AG20443 (cell line): ENCODE results near the gene E2F4.

Experiments used
- DNase-seq: peaks from one replicate; pipeline ENCODE4 v3.0.0; 2012; ENCODE audit warnings: low spot score, mixed read lengths

The E2F4 gene

GRCh38 chr16:67157892-67158635, 33.9 kb upstream of the E2F4 start:
- DNase-seq, result no peak

- peak; percentile 43 for DNase-seq
These were observed 33.0 kb upstream of the E2F4 start for GRCh38 chr16:67158637-67159600.

DNA sequence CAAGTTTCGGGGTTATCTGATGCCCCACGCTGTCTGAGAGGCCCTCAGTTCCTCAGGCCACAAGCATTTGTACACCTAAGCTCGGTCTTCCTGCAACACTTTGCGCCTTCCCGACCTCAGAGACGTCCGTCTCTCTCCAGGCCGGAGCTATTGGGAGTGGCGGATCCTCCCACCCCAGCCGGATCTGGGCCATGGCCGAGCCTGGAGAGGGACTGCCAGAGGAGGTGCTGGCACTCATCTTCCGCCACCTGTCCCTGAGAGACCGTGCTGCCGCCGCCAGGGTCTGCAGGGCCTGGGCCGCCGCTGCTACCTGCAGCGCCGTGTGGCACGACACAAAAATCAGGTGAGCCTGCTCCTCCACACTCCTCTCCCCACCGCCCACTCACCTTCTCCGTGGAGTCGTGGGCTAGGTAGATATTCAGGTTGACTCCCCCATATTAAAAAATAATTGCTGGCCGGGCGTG, 30.3 kb upstream of the E2F4 start:
- no peak for DNase-seq

DNA sequence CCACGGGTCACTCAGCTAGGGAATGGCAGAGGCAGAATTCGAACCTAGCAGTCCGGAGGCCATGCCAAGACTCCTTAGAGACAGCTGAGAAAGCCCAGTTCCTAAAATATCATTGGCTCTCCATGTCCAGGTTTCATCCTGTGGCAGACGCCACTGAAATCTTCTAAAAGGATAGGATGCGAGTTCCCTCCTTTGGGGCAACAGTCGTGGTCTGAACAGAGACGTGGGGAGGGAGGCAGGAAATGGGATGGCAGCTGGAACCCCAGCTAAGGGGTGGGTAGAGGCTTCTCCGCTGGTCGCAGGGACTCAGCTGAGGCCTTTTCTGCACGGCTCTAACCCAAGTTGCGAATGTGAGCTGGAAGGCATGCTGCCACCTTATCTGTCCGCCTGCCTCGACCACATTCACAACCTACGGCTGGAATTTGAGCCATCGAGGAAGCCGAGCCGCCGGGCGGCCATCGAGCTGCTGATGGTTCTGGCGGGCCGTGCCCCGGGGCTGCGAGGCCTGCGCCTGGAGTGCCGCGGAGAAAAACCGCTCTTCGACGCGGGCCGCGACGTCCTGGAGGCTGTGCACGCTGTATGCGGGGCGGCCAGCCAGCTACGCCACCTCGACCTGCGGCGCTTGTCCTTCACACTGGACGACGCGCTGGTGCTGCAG, 29.3 kb upstream of the E2F4 start:
- no peak for DNase-seq

DNA sequence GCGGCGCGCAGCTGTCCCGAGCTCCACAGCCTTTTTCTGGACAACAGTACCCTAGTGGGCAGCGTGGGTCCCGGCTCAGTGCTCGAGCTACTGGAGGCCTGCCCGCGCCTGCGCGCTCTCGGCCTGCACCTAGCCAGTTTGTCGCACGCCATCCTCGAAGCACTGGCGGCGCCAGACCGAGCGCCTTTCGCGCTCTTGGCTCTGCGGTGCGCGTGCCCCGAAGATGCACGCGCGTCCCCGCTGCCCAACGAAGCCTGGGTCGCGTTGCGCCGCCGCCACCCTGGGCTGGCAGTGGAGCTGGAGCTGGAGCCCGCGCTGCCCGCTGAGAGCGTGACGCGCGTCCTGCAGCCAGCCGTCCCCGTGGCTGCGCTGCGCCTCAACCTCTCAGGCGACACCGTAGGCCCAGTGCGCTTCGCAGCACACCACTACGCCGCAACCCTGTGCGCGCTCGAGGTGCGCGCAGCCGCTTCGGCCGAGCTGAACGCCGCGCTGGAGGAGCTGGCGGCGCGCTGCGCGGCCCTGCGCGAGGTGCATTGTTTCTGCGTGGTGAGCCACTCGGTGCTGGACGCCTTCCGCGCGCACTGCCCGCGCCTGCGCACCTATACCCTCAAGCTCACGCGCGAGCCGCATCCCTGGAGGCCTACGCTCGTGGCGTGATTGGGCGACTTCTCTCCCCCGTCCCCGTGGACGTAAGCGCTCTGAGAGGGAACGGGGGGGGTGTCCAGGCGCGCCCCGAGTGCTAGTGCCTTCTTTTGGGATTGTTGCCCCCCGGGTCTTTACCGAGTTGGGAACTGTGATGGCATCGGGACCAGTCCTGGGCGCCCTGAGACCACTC, 28.6 kb upstream of the E2F4 start:
- DNase-seq, result no peak

- no peak for DNase-seq
These were observed 27.9 kb upstream of the E2F4 start for GRCh38 chr16:67163999-67164558.

GRCh38 chr16:67164599-67165061, 27.3 kb upstream of the E2F4 start, which contains the start of gene HSF4:
HSF4 (plus strand) TSS chr16:67164745; CDS start chr16:67164812, 67 bp downstream.
- peak; percentile 81 for DNase-seq

GRCh38 chr16:67165121-67166078, 26.6 kb upstream of the E2F4 start:
- no peak for DNase-seq

DNA sequence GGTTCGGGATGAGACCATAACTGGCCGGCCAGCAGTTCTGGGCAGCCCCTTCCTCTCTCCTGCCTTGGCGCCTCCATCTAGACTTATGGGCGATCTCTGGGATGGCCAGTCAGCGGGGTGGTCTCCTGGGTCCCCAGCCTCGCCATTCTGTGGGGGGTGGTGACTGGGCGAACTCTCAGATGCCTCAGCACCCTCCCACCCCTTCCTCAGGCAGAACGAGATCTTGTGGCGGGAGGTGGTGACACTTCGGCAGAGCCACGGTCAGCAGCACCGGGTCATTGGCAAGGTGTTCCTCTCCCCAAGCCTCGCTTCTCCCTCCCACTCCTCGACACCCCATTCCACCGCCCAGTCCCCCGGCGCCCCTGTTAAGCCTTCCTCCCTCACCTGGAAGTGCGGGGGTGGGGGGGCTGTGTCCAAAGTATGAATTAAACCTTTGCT, 25.8 kb upstream of the E2F4 start:
- no peak for DNase-seq

DNA sequence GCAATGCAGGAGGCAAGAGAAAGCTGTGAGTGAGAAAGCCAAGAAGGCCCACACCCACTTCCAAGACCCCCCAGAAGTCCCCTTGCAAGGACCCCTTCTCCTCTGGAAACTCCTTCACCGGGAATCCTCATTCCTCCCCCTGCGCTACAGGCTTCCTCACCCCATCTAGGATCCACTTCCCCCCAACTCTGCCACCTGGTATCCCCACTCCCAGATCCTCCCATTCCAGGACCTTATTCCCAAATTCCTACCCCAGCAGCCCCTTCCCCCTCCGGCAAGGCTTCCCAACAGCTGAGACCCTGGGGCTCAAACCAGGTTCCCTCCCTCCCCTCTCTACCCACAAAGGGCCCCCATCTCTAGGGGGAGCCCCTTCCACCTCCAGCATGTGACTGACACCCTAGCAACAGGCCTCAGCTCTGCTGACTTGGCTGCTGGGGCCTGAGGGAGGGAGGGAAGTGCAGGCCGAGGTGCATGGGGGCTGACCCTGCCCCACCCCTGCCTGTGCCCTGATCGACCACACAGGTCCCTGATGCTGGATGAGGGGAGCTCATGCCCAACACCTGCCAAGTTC, 25.3 kb upstream of the E2F4 start:
- no peak for DNase-seq

GRCh38 chr16:67167588-67167987, 24.4 kb upstream of the E2F4 start:
- no peak for DNase-seq

GRCh38 chr16:67169011-67169451, 22.9 kb upstream of the E2F4 start:
- DNase-seq, result no peak

GRCh38 chr16:67169642-67170167, 22.2 kb upstream of the E2F4 start:
- no peak for DNase-seq

DNA sequence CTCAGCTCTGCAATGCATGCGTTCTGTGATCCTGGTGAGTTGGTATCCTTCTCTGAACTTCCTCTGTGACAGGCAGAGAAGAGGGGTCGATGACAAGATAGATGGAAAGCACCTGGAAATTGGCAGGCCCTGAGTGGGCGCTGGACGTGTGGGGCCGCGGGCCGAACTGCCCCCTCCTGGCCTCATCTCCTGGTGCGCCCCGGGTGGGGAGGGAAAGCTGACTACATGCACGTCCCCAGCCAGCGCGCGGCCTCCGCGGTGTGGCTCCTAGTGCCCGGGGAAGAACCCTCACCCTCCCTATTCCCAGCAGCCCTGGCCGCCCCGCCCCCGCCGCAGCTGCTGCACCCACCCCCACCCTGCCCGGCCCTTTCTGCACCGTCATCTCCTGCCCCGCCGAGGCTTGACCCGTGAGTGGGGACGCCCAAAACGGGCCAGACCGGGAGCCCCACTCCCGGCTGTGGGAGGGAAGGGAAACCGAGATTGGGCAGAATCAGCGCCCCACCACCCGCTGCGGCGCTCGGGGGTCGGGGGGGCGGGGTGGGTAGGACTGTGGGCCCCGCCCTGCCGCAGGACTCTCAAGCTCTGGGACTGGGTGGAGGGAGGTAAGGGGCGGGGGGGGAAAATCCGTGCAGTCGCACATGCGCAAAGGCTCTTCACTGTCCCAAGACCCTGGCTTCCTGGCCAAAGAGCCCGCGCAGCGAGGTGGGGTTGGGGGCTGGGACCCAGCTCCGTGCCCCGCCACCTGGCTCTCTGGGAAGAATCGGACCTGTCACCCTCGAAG, 21.6 kb upstream of the E2F4 start, which contains the start of gene NOL3:
TSS of gene NOL3 (plus strand) at position 371 of the 781 bp plus-strand sequence.
- DNase-seq, result peak; percentile 82

DNA sequence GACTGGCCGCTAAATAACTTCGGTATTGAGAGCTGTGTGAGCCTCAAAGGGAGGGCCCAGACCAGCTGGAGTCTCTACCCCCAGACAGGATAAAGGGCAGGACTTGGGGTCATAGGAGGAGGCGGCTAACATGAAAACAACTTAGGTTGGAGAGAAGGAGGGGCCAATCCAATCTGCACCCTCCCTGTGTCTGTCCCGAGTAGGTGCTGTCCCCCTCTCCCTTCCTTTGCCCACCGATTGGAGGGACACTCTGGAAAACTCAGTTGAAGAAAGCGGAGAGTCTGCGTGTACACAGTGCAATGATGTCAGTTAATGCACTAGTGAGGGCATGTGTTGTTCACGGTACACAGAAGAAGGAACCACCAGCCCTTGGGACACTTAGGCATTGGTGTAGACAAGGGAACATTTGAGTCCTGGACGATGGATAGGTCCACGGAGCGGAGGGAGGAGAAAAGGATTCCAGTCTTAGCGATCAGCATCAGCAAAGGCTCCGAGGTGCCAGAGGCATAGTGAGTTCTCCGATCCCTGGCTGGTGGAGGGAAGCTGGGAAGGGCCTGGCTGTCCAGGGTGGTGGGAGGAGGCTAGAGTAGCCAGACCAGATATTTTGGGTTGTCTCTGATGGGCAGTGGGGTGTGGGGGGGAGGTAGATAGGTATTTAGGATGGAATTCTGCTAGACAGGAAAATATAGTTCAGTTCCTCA, 20.9 kb upstream of the E2F4 start:
- DNase-seq, result no peak

- no peak for DNase-seq
These were observed 18.6 kb upstream of the E2F4 start for GRCh38 chr16:67173323-67173722.
